ENCODE data around the gene PHLDA3.
A peak's percentile ranks its signal among the peaks of the same experiment; 100 is the strongest.
"Not testable (repeated sequence)": the region's sequence is repeated elsewhere in the genome, so short reads cannot be mapped to it uniquely, and the experiment has no call there.

Gene PHLDA3

GRCh38 chr1:201485184-201485774 lies 16.3 kb upstream of the PHLDA3 start:
- DNase-seq, result no peak

GRCh38 chr1:201483373-201483949 lies 14.5 kb upstream of the PHLDA3 start:
- no peak for DNase-seq

GRCh38 chr1:201482755-201483154 lies 13.8 kb upstream of the PHLDA3 start:
- DNase-seq, result peak; percentile 49

GRCh38 chr1:201481761-201482493 lies 12.9 kb upstream of the PHLDA3 start:
- peak; percentile 96 for DNase-seq

- DNase-seq, result peak; percentile 74
Observed at GRCh38 chr1:201481004-201481380, 12.0 kb upstream of the PHLDA3 start.

GRCh38 chr1:201480231-201481003 lies 11.4 kb upstream of the PHLDA3 start:
- peak; percentile 99 for DNase-seq

DNA sequence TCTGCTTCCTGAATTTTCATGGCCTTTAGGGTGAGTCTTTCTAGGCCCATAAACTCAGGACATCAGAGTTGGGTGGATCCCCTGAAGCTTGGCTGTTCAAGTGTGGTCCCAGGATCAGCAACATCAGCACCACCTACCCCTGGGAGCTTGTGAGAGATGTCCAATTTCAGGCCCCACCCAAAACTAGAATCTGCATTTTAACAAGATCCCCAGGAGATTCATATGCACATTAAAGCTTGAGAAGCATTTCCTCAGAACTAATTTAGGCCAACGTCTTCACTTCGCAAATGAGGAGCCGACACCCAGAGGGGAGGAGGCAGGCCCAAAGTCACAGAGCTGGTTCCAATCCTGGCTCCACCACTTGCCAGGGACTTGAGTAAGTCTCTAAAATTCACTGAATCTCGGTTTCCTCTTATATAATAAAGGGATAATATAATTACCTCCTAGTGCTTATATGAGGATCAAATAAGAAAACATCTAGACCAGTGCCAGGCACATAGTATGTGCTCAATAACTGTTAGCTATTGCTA lies 10.3 kb upstream of the PHLDA3 start:
- DNase-seq, result no peak

- DNase-seq, result not testable (repeated sequence)
Observed at GRCh38 chr1:201478666-201479065, 9.7 kb upstream of the PHLDA3 start.

DNA sequence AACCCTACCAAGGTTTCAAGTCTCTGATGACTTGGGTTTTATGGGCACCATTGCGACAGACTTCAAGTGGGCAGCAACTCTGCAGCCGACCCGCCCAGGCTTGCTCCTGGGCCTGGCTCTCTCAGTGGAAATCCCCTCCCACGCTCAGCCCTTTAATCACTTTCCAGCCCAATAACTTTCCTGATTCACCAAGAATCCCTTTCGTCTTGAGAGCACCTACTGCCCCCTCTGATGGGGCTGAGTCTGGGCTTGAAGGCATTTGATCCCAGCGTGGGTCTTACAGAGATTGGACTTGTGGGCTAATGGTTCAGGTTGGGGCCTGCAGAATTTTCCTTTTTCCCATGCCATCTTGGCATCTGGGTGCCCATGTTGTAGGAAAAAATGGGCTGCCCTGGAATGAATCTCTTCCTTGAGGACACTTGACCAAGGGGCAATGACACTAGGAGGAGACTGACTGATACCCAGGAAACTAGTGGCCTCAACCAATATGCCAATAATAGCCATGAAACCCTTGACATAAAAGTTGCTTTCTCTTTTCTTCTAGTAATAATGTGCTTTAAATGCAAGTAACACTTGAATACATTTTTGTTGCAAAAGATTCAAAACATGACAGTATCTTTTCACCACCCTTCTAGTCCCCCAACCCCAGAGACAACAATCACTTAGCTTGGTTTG lies 7.8 kb upstream of the PHLDA3 start:
- DNase-seq, result no peak

GRCh38 chr1:201475915-201476669 lies 7.1 kb upstream of the PHLDA3 start:
- no peak for DNase-seq

GRCh38 chr1:201475130-201475529 lies 6.1 kb upstream of the PHLDA3 start:
- no peak for DNase-seq

DNA sequence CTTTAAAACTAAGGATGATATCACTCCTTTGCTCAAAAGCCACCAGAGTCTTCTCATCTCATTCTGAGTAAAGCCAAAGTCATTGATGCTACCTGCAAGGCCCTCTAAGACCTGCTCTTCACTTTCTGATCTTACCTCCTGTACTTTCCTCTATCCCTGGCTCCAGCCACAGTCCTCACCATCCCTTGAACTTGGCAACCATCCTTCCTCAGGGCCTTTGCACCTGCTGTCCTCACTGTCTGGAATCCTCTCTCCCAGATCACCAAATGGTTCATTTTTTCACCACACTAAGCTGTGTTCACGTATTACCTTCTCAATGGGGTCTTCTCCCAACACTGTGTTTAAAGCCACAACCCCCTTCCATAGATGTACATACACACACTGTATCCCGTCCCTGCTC lies 4.3 kb upstream of the PHLDA3 start:
- DNase-seq, result no peak

DNA sequence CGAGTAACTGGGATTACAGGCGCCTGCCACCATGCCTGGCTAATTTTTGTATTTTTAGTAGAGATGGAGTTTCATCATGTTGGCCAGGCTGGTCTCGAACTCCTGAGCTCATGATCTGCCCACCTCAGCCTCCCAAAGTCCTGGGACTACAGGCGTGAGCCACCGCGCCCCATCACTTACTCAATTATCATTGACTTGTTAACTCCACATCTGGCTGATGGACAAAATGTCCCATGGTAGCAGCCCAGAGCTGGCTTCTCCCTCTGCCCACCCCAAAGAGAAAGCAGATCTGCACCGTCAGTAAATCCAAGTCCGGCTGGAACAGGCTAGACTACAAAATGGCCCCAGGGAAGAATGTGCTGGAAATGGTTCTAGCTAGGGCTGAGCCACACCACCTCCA lies 3.3 kb upstream of the PHLDA3 start:
- DNase-seq, result not testable (repeated sequence)

DNA sequence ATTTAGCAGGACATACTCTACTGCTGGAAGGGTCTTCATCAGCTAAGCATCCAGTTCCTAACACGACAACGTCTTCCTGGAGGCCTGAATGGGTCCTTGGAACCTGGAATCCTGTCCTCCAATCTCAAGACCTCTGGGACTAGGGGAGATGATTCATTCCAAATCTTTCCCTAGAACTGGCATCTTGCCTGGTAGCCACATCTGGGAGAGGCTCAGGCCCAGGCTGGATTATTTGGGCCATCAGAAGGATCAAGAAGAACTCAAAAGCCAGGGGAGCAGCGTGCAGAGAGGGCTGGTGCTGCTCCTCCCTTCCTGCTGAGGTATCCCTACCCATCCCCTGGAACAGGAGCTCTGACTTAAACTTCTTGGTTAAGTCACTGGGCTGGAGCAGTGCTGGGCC lies 2.8 kb upstream of the PHLDA3 start:
- DNase-seq, result no peak

GRCh38 chr1:201470581-201470980 lies 1.6 kb upstream of the PHLDA3 start:
- DNase-seq, result no peak

GRCh38 chr1:201469645-201470074 lies 672 bp upstream of the PHLDA3 start:
- DNase-seq, result no peak

- DNase-seq, result peak; percentile 57
Observed at GRCh38 chr1:201468501-201468843, 516 bp downstream of the PHLDA3 start.

- no peak for DNase-seq
Observed at GRCh38 chr1:201466492-201466891, 2.5 kb downstream of the PHLDA3 start.

GRCh38 chr1:201465698-201466290 lies 3.2 kb downstream of the PHLDA3 start:
- no peak for DNase-seq

DNA sequence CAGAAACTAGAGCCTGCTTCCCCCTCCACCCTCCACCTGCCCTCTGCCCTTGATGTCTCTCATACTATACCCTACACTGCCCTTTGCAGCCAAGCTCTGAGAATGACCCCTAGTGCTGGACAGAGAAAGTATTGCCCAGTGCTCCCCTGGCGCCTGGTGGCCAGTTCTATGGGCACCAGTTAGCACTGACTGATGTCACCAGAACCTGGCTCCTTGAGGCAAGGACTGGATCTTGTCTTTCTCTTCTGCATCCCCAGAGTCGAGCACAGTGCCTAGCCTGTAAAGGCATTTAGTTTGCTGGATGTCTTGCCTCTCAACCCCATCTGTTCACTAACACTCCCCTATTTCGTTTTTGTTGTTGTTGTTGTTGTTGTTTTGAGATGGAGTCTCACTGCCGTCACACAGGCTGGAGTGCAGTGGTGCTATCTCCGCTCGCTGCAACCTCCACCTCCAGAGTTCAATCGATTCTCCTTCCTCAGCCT lies 5.9 kb downstream of the PHLDA3 start:
- DNase-seq, result peak; percentile 52

DNA sequence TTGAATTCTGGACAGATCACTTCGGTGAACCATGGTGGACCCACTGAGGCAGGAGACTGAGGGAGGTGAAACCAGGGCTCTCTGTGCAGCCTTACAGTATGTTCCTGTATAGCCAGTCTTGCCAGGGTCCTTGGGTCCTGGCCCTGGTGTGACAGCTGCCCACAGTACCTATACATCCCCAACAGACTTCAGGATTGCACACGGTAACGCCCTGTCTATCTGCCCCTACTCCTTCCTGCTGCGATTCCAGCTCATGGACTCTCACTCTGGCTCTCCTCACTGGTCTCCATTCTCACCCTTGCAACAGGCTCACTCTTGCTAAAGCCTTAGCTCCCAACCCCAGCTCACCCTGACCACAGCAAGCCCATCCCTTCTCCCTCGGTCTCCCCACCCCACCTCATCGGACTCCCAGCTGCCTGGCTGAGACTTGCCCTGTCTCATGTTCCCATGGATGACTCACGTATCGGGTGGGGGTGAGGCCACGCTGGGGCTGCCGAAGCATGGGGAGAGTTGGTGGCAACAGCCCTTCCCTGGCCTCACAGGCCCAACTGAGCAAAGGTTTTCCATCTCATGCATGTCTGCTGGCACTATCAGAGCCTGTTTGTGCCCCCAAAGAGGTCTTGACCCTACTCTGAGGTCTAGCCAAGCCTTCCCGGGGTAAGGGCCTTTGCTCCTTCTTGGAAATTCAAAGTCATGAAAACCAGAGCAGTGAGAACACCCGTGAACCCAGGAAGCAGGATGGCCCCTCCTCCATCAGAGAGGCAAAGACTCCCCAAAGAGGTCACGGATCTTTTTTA lies 7.1 kb downstream of the PHLDA3 start:
- peak; percentile 52 for DNase-seq

Data from DMS53 (cell line).